GM18951 (cell line): ENCODE results near the gene FUT2.

Source experiments
- POLR2A ChIP-seq: IDR thresholded peaks from 4 replicates; pipeline ENCODE4 v1.6.1; 2011; ENCODE audit warnings: mild to moderate bottlenecking; ENCODE audit not compliant: insufficient read length, insufficient read depth; ENCODE audit errors: extremely low read depth
- in situ Hi-C: fragments of 300-500 bp; cut with MboI; formaldehyde crosslinking; loops from one replicate; pipeline ENCODE4 v1.12.0; 2022; ENCODE audit warnings: low sequenced_read_pairs, mixed read lengths, inconsistent platforms; ENCODE audit not compliant: unreplicated experiment

The FUT2 gene

DNA sequence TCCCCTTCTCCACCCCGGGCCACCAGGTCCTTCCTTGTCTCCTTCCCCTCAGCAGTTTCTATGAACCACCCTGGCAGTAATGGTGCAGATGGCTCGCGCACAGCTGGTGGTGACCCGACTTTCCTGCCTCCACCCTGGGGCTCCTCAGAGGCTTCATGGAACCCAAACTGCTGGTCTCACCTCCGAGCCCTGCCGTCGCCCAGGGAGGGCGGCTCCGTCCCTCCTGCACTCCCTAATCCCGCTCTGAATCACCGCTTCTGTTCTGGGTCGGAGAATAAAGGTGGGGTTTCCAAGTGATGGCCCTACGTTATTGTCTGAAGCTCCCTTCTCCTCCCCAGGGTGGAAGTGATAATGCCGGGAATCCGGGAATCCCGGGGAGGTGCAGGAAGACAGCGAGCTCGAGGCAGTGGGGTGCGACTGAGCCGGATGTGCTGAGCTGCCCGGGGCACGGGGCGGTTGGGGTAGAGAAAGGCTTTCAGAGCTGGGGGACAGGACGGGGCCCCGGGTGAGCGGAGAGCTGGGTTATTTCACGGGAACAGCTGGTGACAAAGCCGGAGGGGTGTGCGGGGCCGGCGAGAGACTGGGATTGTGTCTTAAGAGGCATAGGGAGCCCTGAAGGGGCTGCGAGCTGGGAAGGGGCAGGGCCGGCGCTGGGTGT lies 711 bp downstream of the FUT2 start:
- in situ Hi-C loops: no loop called here
- no peak for TF ChIP-seq POLR2A

DNA sequence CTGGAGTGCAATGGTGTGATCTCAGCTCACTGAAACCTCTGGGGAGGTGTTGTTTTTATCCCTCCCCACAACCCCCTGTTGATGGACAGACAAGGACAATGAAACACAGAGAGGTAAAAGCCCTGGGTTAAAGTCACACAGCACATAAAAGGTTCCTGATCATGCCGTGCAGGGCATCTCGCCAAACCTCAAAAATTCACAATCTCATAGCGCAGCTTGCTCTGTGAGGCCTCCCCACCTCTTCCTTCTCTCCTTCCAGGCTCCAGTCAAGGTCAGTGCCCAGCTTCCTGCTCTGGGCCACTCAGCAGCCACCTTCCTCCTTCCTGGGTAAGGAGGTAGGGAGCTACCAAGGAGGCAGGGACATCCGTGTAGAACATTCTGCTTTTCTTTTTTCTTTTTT lies 2.3 kb downstream of the FUT2 start:
- no peak for TF ChIP-seq POLR2A
- in situ Hi-C loops: no loop called here

DNA sequence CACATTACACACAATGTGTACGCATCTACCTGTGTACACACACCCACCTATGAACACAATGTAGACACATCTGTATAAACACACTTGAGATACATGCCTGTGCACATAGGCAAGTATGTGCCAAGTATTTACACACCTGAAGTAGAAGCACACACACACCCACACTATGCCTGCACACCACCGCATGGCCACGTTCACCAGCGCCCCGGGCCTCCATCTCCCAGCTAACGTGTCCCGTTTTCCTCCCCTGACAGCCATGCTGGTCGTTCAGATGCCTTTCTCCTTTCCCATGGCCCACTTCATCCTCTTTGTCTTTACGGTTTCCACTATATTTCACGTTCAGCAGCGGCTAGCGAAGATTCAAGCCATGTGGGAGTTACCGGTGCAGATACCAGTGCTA lies 6.9 kb downstream of the FUT2 start:
- TF ChIP-seq POLR2A: no peak
- in situ Hi-C loops: no loop called here

DNA sequence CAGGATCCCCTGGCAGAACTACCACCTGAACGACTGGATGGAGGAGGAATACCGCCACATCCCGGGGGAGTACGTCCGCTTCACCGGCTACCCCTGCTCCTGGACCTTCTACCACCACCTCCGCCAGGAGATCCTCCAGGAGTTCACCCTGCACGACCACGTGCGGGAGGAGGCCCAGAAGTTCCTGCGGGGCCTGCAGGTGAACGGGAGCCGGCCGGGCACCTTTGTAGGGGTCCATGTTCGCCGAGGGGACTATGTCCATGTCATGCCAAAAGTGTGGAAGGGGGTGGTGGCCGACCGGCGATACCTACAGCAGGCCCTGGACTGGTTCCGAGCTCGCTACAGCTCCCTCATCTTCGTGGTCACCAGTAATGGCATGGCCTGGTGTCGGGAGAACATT lies 7.5 kb downstream of the FUT2 start:
- in situ Hi-C loops: no loop called here
- no peak for TF ChIP-seq POLR2A

DNA sequence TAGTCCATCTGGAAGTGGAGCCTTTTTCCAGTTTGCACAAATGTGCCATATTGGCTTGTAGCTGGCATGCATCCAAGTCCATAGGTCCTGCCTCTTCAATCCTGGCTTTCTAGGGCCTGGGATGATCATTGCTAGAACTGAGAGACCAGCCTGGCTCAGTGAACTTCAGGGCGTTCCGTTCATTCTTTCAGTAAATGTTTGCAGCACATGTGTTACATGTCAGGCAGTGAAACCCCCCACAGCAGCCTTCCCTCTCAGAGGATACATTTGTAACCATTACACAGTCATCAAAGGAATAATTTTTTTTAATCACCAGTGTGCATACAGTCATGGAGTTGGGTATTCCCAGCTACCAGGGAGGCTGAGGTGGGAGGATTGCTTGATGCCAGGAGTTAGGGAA lies 9.7 kb downstream of the FUT2 start:
- in situ Hi-C loops: no loop called here
- TF ChIP-seq POLR2A: no peak

DNA sequence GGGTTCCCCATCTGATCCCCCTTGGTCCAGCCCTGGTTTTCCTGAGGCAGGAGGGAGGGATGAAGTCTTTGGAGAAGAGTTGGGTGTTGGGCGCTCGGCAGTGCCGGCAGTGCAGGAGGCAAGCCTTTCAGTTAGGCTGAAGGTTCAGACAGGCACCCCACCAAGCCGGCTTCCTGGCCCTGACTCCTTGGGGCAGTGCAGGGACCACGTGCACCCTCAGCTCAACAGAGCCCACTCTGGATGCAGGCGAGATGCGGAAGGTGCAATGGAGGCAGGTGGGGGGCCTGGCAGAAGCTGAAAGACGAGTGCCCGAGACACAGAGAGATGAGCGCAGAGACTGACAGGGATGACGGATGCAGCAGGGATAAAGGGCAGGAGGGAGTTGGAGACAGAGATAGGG lies 12.7 kb downstream of the FUT2 start:
- in situ Hi-C loops: no loop called here
- no peak for TF ChIP-seq POLR2A

DNA sequence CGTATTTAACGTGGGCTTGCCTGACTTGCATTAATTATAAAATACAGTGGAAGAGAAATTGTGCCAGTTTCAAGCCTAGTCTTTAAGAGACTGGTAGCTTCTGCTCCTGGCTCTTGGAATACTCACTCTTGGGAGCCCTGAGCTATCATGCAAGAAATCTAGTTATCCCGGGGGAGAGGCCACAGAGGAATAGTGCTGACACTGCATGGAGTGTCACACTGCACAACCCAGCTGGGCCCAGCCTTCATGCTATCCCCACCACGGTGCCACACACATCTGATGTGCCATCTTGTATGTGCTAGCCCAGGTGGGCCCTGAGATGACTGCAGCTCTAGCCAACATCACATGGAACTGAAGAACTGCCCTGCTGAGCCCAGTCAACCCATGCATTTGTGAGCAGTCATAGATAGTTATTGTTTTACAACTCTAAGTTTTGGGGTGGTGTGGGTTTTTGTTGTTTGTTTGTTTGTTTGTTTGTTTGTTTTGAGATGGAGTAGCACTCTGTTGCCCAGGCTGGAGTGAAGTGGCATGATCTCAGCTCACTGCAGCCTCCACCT lies 15.4 kb downstream of the FUT2 start:
- TF ChIP-seq POLR2A: no peak
- in situ Hi-C loops: no loop called here

DNA sequence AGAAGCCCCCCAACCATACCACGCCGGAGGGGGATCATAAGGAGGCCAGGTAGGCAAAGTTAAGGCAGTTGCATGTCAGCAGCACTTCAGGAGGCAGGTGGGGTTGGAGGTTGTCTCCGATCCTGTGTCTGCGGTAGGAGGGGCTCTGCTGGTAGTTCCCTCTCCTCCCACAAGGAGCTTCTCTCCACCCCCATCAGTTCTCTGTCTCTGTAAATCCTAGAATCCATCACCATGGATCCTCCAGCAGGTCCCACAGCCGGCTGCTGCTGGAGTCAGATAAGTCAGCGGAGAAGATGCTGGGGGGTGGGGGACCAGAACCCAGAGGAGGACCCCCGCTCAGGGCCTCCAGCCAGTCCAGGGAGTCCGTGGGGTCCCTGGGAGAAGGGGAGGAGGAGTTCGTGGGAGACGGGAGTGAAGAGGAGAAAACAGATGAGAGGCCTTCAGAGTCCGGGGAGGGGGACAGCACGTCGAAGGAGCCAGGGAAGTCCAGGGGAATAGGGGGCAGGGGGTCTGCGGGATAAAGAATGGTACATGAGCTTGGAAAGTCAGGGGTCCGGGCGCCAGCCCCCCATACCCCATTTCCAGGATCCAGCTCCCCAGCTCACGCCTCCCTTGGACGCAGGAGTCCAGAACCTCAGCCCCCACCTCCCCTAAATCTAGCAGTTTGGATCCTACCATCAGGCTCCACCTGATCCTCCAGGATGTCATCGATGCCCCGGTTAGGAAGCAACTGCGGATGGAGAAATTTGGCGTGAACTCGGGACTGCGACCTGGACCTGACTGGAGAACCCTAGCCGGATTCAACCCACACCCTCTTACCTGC lies 17.5 kb downstream of the FUT2 start:
- in situ Hi-C loops: no loop called here
- TF ChIP-seq POLR2A: no peak

DNA sequence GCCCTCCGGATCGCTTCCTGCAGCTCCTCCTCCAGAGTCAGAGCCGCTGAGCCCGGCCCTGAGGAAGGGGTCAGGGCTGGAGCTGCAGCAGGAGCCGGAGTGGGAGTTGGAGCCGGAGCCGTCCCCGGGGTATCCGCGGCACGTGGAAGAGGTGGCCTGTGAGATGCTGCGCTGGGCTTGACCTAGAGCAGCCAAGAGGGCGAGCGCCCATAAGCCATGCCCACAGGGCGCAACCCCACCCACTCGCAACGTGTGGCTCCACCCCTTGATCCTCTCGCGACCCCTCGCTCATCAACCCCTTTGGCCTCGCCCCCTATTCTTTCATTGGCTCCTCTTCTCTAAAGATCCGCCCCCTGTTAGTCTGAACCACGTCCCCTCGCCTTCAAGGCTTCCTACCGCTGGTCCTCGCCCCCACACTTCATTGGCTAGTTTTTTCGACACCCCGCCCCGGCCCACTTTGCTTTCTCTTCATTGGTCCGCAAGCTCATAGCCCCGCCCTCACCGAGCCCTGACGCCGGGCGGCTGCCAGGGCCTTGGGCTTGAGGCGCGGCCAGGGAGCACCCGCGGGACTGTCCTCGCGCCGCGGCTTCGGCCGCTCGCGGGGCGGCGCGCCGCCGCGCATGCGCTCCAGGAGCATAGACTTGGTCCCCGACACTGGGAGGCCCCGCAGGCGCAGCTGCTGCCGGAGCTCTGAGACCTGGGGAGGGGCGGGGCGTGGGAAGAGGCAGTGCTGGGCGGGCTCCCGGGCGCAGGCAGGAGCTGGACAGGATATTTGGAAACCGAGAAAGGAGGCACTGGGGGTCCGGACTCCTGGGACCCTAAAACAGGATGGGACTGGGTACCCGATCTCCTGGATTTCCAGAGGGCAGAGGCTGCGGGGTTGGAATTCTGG lies 18.3 kb downstream of the FUT2 start:
- in situ Hi-C loops: no loop called here
- TF ChIP-seq POLR2A: peak; percentile 53

DNA sequence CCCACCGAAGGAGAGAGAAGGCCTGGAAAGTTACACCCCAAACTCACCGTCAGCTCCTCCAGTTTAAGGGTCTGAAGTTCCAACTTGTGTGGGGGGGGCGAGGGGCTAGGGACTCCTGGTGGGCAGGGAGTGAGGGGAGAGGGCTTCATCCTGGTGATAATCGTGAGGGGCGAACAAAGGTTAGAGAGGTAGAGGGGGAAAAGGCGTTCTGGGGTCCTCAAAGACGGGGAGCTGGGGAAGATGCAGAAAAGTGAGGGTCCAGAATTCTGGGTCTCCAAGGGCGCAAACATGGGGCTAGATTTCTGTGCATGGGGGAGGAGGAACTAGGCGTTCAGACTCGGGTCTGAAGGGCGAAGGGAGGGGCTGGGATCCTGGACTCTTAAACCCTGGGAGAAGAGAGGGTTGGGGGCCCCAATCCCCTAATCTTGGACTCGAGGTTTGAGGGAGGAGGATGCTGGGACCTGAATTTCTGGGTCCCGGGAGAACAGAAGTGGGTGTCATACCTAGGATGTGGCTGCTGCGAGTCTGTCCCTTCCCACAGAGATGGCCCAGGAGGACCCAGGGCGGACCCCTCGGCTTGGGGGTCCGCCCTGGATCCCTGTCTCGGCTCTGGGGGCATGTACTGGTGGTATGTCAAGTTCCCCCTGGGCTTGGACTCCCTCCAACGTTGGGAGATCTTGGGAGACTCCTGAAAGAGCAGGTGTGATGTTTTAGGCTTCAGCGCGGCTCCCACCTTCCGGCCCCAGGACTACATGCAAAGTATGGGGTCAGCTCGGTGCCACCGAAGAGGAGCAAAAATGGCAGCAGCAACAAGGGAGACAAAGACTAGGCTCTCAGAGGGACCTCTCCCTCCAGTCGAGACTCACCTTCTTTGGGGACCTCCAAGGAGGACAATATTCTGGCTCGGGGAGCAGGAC lies 19.2 kb downstream of the FUT2 start:
- no peak for TF ChIP-seq POLR2A
- in situ Hi-C loops: no loop called here

DNA sequence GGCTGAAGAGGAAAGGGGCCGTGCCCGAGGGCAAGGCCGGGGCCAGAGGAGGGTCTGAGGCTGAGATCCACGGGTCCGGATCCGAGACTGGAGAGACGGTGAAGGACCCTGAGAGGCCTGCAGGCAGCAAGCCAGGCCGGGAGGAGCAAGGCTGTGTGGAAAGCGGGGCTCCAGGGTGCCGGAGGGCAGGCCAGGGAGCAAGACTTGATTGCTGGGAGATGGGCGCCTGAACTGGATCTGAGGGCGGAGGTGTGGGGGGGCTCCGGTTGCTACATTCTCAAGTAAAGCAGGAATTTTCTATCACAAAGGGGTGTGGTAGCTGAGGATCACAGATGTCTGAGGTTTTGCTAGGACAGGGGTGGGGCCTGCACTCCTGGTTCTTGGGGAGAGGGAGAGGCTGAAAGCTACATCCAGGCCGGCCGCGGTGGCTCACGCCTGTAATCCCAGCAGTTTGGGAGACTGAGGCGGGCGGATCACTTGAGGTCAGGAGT lies 20.0 kb downstream of the FUT2 start:
- in situ Hi-C loops: no loop called here

More for the DNA sequence above, 20.0 kb downstream of the FUT2 start:
- no peak for TF ChIP-seq POLR2A
